ENCODE data around the gene CROCC2. TPM values are rescaled to one million over a fixed set of nuclear protein-coding genes. Genes with fewer than 3 reads are reported as not detected.

Gene CROCC2
- total RNA-seq, 2 experiments from 2014 or later, result not detected

DNA sequence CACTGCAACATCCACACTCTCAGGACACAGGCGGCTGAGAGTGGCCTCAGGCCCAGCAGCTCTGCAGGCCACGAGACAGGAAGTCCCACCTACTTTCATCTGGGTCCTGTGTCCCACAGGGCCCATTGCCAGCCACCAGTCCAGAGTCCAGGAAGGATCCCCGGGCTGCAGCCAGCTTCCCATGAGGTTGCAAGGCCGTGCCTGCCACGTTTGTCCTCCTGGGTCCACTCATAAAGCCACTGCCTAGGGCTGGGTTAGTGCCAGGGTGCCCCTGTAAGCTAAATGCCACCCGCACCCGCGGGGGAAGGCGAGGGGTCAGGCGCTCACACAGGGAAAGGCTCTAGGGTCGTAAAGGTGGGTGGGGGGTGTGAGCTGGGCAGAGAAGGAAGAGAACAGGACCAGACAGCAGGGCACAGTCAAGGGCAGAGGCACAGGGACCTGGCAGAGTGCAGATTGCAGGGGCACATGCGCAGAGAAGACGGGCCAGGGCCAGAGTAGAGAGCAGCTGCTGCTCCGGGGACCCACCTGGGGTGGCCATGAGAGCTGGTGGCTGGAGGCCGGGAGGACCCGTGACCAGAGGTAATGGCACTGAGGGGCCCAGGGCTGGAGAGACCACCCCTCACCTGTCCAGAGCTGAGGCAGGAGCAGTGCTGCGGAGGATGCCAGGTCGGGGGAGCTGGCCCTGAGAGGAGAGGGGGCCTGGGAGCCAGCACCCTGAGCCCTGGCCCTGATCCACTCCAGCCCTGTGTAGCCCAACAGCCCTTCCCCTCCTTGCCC, 29.5 kb upstream of the CROCC2 start:
- ChIA-PET CTCF (ENCODE audit: unreplicated experiment) (no interaction called here), POLR2A (no interaction called here)
- no peaks in the 10 kb centered on the region for H3K9me2 ChIP-seq (ENCODE audit: insufficient read depth, low read length)
- no peak for DNase-seq (ENCODE audit: low spot score)
- no peak overlapping the region for H3K27ac ChIP-seq (ENCODE audit: low read depth, low read length, poor library complexity, severe bottlenecking)
- no peaks in the 10 kb centered on the region for H3K36me3 ChIP-seq (ENCODE audit: insufficient read depth, low read length)
- H3K4me3 ChIP-seq (ENCODE audit: low read depth, low read length, poor library complexity, severe bottlenecking), result no peak overlapping the region
- no peak overlapping the region for H2AFZ ChIP-seq (ENCODE audit: low read length)
- H3K4me1 ChIP-seq (ENCODE audit: insufficient read depth, low read length, poor library complexity, severe bottlenecking), result no peaks in the 10 kb centered on the region
- intact Hi-C loops (cut with micrococcal nuclease; ENCODE audit: unreplicated experiment), result no loop called here
- no peak for TF ChIP-seq EZH2phosphoT487 (IDR thresholded peaks at IDR 0.05; ENCODE audit: borderline replicate concordance, low read depth, low read length)
- TF ChIP-seq, protein P1, sequence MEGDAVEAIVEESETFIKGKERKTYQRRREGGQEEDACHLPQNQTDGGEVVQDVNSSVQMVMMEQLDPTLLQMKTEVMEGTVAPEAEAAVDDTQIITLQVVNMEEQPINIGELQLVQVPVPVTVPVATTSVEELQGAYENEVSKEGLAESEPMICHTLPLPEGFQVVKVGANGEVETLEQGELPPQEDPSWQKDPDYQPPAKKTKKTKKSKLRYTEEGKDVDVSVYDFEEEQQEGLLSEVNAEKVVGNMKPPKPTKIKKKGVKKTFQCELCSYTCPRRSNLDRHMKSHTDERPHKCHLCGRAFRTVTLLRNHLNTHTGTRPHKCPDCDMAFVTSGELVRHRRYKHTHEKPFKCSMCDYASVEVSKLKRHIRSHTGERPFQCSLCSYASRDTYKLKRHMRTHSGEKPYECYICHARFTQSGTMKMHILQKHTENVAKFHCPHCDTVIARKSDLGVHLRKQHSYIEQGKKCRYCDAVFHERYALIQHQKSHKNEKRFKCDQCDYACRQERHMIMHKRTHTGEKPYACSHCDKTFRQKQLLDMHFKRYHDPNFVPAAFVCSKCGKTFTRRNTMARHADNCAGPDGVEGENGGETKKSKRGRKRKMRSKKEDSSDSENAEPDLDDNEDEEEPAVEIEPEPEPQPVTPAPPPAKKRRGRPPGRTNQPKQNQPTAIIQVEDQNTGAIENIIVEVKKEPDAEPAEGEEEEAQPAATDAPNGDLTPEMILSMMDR (conservative IDR thresholded peaks at IDR 0.05; ENCODE audit: low read length), result no peak
- no TSS peak for BruUV-seq (replicated peaks)
- no peaks in the 10 kb centered on the region for H3K79me2 ChIP-seq (ENCODE audit: insufficient read depth, low read depth, low read length)
- H3K9me3 ChIP-seq (ENCODE audit: low read length), result no peaks in the 10 kb centered on the region
- no peaks in the 10 kb centered on the region for H4K20me1 ChIP-seq (ENCODE audit: insufficient read depth, low read length)
- H3K4me2 ChIP-seq (ENCODE audit: low read length), result no peak overlapping the region

DNA sequence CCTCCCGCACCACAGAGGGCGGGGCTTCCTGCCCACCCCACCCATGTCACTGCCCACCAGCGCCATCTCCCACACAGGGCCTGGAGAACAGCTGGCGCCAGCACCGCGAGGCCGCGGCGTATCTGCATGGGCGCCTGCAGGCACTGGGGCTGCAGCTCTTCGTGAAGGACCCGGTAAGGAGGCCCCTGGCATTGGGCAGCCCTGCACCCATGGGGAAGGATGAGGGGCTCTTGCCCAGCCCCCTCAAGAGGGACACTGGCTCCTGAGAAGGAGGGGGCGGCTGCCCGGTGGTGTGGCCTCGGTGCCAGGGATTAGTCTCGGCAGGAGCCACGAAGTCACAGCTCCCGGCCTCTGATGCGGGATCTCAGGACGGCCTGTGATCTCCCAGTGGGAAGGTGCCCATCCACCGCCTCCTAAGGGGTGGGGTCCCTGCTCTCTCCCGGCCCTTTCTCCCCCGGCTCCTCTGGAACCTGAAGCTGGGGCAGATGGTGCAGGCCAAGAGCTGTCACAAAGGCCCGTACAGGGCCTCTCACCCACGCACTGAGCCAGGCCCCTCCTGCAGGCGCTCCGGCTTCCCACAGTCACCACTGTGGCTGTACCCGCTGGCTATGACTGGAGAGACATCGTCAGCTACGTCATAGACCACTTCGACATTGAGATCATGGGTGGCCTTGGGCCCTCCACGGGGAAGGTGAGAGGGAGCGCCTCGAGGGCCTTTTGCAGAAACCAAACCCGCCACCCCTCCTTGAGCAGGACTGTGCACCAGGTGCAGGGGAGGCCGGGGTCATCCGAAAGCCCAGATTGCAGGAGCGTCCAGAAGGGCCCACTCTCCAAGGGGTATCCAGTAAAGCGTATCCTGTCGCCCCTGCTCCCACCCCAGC, 28.4 kb upstream of the CROCC2 start:
- no peak for DNase-seq (ENCODE audit: low spot score)

More for the DNA sequence above, 28.4 kb upstream of the CROCC2 start:
- intact Hi-C loops (cut with micrococcal nuclease; ENCODE audit: unreplicated experiment), result no loop called here
- Histone ChIP-seq H3K9me2 (ENCODE audit: insufficient read depth, low read length) (no peaks in the 10 kb centered on the region), H3K27ac (ENCODE audit: low read depth, low read length, poor library complexity, severe bottlenecking) (no peak overlapping the region), H3K79me2 (ENCODE audit: insufficient read depth, low read depth, low read length) (no peaks in the 10 kb centered on the region), H3K4me2 (ENCODE audit: low read length) (no peak overlapping the region), H3K36me3 (ENCODE audit: insufficient read depth, low read length) (no peaks in the 10 kb centered on the region), H3K4me3 (ENCODE audit: low read depth, low read length, poor library complexity, severe bottlenecking) (no peak overlapping the region), H3K9me3 (ENCODE audit: low read length) (no peaks in the 10 kb centered on the region), H2AFZ (ENCODE audit: low read length) (no peak overlapping the region), H4K20me1 (ENCODE audit: insufficient read depth, low read length) (no peaks in the 10 kb centered on the region), H3K4me1 (ENCODE audit: insufficient read depth, low read length, poor library complexity, severe bottlenecking) (no peaks in the 10 kb centered on the region)
- no TSS peak for BruUV-seq (replicated peaks)
- CTCF ChIA-PET (ENCODE audit: unreplicated experiment), result no interaction called here
- POLR2A ChIA-PET, result no interaction called here
- TF ChIP-seq EZH2phosphoT487 (IDR thresholded peaks at IDR 0.05; ENCODE audit: borderline replicate concordance, low read depth, low read length), result no peak
- TF ChIP-seq, protein P1 (conservative IDR thresholded peaks at IDR 0.05; ENCODE audit: low read length), result no peak
